ENCODE measurements around the gene ATG14.
"Not testable (repeated sequence)": the region's sequence is repeated elsewhere in the genome, so short reads cannot be mapped to it uniquely, and the experiment has no call there.

Gene ATG14, protein sequence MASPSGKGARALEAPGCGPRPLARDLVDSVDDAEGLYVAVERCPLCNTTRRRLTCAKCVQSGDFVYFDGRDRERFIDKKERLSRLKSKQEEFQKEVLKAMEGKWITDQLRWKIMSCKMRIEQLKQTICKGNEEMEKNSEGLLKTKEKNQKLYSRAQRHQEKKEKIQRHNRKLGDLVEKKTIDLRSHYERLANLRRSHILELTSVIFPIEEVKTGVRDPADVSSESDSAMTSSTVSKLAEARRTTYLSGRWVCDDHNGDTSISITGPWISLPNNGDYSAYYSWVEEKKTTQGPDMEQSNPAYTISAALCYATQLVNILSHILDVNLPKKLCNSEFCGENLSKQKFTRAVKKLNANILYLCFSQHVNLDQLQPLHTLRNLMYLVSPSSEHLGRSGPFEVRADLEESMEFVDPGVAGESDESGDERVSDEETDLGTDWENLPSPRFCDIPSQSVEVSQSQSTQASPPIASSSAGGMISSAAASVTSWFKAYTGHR

GRCh38 chr14:55411426-55412389, at the start of gene ATG14:
ATG14 (minus strand) TSS chr14:55411830; CDS start chr14:55411822, 8 bp downstream.
- DNase-seq (ENCODE audit: low spot score), result peak; percentile 74

DNA sequence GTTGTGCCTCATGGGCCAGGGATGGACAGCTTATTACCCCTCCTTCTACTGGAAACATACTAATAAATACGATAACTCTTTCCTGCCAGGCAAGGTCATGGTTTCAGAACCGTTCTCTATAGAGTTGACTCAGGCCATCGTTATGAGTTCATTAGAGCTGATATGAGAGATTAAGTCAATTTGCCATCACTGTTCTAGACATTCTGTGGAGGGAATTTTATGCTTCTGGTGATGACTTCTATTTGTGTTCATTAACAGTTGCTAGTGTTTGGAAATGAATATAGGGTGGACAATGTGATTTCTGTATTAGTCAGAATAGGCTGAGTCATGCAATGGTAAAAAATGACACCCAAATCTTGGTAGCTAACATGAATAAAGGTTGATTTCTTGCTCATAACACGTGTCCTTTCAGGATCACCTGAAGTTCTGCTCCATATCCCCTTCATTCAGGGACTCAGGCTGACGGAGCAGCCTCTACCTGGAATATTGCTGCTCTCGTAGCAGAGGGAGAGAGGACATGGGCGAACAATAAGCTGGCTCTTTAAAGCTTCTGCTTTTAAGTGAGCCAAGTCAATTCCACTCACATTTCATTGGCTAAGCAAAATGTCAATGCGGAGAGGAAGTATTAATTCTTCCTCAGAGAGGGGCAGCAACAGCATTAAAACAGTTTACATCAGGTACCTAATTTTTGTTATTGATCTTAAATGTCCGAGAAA, 47.3 kb upstream of the ATG14 start:
- no peak for DNase-seq (ENCODE audit: low spot score)

- no peak for DNase-seq (ENCODE audit: low spot score)
Observed at GRCh38 chr14:55457496-55457895, 45.9 kb upstream of the ATG14 start.

DNA sequence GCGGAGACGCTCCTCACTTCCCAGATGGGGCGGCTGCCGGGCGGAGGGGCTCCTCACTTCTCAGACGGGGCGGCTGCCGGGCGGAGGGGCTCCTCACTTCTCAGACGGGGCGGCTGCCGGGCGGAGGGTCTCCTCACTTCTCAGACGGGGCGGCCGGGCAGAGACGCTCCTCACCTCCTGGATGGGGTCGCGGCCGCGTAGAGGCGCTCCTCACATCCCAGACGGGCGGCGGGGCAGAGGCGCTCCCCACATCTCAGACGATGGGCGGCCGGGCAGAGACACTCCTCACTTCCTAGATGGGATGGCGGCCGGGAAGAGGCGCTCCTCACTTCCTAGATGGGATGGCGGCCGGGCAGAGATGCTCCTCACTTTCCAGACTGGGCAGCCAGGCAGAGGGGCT, 44.8 kb upstream of the ATG14 start:
- DNase-seq (ENCODE audit: low spot score), result not testable (repeated sequence)

- no peak for DNase-seq (ENCODE audit: low spot score)
Observed at GRCh38 chr14:55454264-55455002, 42.8 kb upstream of the ATG14 start.

- no peak for DNase-seq (ENCODE audit: low spot score)
Observed at GRCh38 chr14:55451950-55452349, 40.3 kb upstream of the ATG14 start.

DNA sequence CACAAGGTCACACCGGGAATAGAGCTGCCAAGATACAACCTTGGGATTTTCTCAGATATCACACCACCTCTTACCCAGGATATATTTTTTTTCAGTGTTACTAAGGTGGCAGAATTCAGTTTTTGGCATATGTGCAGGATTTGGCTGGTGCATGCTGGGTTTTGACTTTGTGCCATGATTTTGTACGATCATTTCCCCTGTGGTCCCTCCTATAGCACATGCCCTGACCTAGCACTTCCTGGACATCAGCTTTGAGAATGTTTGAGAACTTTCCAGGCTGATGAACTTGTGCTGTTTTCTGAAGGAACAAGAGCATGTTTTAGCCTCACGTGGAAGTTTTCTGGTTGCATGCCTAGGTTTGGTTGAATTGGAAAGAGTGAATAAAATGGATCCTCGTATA, 39.8 kb upstream of the ATG14 start:
- no peak for DNase-seq (ENCODE audit: low spot score)

DNA sequence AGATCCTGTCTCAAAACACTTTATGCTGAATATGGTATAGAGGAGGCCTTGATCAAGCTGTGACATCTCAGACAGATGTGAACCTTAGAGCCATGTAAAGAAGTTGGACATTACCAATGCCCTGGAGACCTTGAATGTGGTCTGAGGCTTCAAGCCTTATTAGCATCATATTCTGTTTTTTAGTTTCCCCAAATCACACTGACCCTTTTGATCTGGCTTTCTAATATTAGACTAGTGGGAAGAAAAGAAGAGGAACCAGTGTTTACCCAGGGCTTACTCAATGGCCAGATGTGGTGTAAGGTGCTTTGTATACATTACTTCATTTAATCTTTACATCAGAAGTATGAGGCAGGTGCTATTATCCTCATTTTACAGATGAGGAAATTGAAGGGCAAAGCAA, 39.4 kb upstream of the ATG14 start:
- DNase-seq (ENCODE audit: low spot score), result no peak

GRCh38 chr14:55450539-55450938, 38.9 kb upstream of the ATG14 start:
- no peak for DNase-seq (ENCODE audit: low spot score)

GRCh38 chr14:55450124-55450523, 38.5 kb upstream of the ATG14 start:
- no peak for DNase-seq (ENCODE audit: low spot score)

GRCh38 chr14:55449116-55449515, 37.5 kb upstream of the ATG14 start:
- no peak for DNase-seq (ENCODE audit: low spot score)

- DNase-seq (ENCODE audit: low spot score), result no peak
Observed at GRCh38 chr14:55448141-55448614, 36.5 kb upstream of the ATG14 start.

DNA sequence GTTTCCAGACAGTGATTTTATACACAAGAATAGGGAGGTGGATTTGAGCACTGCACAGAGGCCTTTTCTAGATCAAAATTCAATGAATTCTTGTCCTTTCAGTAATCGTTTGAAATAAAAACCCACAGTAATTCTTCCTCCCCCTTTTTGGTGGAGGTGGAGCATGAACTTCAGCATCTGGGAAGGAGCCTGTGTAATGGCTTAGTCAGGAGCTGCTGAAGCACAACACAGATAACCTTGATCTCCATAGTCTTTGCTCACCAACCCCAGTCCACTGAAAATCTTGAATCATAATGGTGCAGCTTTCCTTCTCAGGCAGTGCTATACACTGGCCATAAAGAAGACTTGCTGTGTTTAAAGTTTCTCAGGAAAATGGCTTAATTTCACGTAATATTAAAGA, 35.2 kb upstream of the ATG14 start:
- no peak for DNase-seq (ENCODE audit: low spot score)

DNA sequence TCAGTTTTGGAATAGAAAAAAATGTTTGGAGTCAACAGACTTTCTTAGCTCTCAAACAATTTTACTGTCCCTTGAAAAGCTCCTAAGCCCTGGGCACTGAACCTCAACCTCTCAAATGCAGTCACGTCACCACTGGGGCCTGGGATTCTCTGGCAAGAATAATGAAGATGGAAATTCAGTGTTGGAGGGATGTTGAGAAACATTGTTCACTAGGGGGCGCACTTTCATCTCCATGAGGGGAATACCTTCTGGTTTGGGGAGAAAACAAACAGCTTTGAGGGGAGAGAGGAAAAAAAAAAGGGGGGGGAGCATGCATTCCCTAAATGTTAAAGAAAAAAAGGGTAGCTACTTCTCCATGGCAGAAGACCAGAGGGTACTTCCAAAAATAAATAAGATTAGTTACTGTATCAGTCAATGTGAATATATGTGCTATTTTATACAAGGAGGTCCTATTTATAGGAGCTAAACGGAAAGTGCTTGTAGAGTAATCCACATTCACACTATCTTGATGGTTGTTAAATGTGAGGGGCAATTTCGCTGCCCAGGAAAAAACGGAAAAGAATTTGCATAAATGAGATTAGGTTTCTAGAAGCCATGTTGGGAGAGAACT, 34.6 kb upstream of the ATG14 start:
- peak; percentile 52 for DNase-seq (ENCODE audit: low spot score)

DNA sequence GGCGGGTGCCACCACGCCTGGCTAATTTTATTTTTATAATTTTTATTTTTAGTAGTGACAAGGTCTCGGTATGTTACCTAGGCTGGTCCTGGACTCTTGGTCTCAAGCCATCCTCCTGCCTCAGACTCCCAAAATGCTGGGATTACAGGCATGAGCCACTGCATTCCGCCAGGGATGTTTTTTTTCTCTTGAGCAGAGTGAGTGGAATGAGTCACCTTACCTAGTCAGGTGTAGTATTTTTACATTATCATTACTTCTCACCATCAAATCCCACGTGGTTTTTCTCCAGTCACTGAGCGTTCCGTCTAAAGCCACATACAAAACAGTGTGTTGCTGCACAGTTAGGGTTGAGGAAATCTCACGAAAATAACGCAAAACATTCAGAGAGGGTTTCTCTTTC, 29.7 kb upstream of the ATG14 start:
- DNase-seq (ENCODE audit: low spot score), result no peak

DNA sequence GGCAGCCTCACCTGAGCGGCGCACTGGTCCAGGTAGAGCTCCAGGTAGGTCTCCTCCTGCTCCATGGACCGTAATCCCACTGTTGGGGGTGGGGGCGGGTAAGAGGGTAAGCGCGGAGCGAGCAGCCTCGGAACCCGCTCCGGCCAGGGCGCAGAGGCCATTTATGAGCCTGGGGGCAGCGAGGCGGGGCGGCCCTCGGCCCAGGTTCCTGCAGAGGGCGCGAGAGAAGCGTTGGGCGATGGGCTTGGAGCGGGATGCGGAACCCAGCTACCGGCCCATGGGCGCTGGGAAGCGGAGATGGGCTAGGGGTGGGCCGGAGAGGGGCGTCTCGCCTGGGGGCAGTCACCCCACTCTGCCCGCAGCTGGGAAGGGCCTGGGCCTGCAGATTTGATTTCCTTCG, 28.8 kb upstream of the ATG14 start, which contains the start of gene TBPL2:
Gene TBPL2, minus strand, starts transcription at position 232 of the 400 bp plus-strand sequence. Its CDS starts 167 bp downstream, at position 65.
- DNase-seq (ENCODE audit: low spot score), result no peak

DNA sequence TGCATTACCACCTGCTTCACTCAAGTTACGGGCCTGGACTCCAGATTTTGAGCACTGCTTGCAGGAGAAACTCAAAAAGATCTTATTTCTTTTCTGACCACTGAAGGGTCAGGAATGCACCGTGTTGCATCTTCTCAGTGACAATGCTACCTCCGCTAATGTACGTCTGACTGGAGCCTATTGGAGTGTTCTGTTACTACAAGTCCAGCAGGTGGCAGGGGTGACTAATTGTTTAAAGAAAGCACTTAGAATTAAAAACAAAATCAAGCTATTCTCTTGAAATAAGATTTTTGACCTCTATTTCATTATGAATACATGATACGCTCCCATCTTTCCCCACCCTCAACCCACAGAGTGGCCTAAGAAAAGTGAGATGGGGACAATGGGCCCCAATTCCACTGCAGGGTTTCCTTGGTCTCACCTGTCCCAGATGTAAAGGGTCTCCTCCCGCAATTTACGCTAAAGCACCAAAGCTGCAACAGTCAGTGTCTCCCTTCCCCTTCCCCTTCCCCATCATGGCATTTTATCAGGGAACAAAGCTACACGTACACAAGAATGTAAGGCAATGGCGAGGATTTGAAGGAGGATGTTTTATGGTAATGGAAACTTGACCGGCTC, 26.5 kb upstream of the ATG14 start:
- DNase-seq (ENCODE audit: low spot score), result peak; percentile 8

DNA sequence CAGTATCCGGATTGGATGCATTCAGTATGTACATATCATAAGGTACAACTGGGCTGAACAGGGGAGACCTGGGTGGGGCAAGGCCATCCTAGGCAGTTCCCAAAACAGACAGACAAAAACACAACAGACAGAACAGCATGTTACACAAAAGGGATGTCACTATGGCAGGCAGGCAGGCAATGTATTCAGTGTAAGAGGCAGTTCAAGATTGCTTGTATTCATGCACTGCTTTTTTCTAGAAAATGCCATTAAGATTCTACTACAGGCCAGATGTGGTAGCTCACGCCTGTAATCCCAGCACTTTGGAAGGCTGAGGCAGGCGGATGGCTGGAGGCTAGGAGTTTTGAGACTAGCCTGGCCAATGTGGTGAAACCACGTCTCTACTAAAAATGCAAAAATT, 25.3 kb upstream of the ATG14 start:
- no peak for DNase-seq (ENCODE audit: low spot score)

GRCh38 chr14:55436519-55436918, 24.9 kb upstream of the ATG14 start:
- no peak for DNase-seq (ENCODE audit: low spot score)

GRCh38 chr14:55434805-55435174, 23.2 kb upstream of the ATG14 start:
- DNase-seq (ENCODE audit: low spot score), result no peak

All from CD4-positive, alpha-beta T cell treated with Interleukin-6 at 100 ng/mL for 8 hours (primary cell).